GM21390 (cell line): ENCODE results near the gene ADARB2.
"Not testable (repeated sequence)": the region's sequence is repeated elsewhere in the genome, so short reads cannot be mapped to it uniquely, and the experiment has no call there.

ENCODE experiments used
- ATAC-seq: cut with Tn5 transposase; IDR thresholded peaks from one replicate; pipeline ENCODE4 v1.9.1; 2021; ENCODE audit not compliant: unreplicated experiment

Gene ADARB2

DNA sequence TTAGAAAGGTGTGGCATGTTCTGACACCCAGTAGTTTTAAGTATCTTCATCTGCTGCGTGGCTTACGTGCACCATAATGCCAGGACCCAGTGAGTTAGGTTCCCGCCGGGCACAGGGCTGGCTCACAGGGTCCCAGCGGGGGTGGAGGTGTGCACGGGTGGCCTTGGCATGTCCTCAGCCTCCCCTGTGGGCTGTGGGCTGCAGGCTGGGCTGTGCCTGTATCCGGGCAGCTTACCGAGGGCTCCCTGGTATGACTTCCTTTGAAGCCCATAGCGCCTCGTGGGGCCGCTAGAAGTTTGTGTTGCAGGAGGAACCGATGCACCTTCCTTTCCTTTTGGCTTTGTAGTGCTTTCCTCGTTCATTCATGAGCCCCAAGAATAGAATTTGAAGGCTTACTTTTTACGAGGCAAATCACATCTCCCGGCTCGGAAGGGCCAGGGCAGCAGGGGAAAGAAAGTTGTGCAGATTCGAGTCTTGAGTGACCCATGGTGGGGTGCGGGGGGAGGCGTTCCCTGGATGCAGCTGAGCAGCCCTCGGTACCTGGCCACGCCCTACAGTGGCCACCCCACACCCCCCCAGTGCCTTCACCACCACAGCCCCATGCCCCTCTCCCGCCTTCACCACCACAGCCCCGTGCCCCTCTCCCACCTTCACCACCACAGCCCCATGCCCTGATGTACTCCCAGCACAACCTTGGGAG, 568.0 kb downstream of the ADARB2 start:
- no peak for ATAC-seq

DNA sequence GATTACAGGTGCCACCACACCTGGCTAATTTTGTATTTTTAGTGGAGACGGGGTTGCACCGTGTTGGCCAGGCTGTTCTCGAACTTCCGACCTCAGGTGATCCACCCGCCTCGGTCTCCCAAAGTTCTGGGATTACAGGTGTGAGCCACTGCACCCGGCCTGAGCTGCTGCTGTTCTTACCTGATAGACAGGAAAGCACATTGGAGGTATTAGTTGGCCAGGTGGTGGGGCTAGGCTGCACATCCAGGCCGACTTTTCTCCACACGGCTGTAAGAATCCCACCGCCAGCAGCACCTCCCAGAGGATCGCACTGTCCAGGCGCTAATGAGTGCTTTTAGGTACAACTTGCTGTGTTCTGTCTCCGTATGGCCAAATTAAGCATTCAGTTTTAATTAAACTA, 568.6 kb downstream of the ADARB2 start:
- ATAC-seq = no peak

DNA sequence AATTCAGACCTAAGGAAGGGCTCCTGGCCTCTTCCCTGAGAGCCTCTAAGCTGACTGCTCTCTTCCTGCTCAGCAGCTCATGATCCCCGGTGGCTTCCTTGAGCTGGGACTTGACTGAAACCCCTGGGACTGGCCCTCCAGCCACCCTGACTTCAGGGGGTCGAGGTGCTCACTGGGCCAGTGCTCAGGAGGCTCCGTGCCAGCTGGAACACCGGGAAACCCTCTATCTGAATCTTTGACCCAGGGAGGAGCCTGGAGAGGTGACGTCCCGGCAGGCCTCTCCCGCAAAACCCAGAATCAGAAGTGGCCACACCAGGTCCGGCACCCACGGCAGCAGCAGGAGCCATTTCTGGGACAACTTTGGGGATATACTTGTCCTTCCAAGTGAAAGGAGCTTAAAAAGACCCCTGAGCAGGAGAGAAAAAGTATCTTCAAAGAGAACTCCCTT, 570.5 kb downstream of the ADARB2 start:
- no peak for ATAC-seq

DNA sequence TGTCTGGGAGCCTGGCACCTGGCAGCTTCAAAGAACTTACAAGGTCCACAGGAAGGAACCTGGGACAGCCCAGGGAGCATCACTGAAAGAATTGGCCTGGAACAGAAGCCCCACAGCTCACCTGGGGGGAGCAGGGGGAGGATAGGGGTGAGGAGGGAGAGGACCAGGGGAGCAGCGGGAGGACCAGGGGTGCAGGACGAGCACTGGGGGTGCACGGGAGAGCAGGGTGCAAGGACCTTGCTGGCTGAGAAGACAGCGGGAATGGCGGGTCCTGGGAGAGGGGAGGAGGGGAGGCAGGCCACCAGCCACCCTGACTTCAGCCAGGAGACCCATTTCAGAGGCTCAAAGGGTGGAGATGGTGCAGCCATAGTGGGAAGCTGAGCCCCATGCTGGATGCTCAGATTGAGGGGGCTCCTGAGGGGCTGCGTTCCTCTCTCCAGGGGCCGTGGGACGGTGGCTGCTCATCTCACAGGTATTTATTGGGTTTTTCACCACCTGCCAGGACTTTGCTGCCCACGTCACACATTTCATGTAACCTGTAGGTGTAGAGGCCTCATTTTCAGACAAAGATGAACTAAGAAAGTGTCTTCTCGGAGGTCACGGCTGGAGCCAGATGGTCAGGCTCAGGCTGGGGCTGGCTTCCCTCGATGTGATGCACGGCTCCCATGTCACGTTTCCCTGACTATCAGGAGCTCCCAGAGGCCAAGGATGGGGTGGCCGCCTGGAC, 571.1 kb downstream of the ADARB2 start:
- ATAC-seq = no peak

DNA sequence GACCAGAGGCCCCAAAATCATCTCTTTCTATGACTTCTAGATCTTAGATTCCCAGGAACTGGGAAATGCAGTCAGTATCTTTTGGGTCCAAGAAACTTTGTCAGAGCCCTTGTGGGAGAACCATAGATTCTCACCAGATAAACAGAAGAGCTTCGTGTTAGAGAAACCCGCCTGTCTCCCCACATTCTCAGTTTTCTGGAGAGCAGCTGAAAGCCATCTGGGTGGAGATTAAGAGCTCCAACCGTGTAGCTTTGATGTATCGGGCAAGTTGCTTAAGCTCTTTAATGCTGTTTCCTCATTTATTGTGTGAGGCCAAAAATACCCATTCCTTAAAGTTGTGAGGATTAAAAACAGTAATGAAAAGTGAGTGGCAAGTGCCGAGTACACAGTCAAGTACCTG, 573.5 kb downstream of the ADARB2 start:
- ATAC-seq = no peak

DNA sequence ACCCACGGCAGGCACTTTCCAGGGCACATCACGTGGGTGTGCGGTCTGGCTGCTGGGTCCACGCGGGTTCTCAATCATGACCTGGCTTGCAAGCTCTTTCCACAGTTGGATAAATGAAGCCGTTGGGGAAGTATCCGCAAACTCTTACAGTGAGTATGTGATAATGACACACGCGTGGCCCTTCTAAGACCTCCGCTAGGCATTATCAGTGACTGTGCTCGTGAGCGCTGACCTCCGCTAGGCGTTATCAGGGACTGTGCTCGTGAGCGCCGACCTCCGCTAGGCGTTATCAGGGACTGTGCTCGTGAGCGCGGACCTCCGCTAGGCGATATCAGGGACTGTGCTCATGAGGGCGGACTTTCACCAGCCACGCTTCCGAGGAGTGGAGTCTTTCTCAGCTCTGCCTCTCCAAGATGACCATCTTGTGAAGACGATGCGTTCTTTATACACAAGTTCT, 574.1 kb downstream of the ADARB2 start:
- ATAC-seq = no peak

DNA sequence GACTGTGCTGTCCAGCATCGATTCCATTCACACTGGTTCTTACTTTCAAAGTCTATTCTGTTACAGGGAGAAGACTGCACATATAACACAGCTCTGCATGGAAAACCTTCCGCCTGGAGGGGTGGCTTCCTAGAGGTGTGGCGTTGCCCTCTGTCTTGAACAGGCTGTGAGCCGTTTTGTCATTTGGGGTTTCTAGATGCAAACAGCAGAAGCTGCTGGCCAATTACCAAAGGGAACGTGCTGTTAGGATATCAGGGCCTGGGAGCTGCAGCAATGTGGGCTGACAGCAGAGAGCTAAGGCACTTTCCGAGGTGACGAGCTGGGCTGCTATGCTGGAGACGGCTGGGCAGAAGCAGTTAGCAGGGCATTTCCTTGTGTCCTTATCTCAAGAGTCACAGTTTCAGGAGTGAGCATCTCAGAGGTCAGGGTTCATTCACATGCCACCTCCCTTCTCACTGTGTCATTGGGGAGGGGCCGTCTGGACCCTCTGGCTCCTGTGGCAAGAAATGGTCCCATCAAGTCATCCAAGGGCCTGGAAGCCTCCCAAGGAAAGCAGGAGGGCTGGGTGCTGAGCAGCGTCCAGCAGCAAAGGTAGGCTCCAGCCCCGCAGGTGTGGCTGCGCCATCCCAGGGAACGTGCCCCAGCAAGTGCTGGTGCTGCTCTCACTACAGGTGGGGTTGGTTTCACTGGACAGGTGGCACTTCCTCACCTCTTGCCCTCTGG, 574.7 kb downstream of the ADARB2 start:
- no peak for ATAC-seq

DNA sequence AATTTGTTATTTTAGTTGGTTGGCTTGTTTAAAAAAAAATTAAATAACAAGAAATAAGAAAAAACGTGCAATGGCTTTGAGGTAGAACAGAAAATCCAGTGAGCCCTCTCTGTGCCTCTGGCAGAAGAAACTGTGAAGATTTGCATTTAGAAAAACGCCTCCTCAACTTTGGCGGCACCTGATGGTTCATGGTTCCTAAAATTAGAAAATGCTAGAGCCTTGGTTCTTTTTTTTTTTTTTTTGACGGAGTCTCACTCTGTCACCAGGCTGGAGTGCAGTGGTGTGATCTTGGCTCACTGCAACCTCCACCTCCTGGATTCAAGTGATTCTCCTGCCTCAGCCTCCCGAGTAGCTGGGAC, 576.0 kb downstream of the ADARB2 start:
- not testable (repeated sequence) for ATAC-seq

DNA sequence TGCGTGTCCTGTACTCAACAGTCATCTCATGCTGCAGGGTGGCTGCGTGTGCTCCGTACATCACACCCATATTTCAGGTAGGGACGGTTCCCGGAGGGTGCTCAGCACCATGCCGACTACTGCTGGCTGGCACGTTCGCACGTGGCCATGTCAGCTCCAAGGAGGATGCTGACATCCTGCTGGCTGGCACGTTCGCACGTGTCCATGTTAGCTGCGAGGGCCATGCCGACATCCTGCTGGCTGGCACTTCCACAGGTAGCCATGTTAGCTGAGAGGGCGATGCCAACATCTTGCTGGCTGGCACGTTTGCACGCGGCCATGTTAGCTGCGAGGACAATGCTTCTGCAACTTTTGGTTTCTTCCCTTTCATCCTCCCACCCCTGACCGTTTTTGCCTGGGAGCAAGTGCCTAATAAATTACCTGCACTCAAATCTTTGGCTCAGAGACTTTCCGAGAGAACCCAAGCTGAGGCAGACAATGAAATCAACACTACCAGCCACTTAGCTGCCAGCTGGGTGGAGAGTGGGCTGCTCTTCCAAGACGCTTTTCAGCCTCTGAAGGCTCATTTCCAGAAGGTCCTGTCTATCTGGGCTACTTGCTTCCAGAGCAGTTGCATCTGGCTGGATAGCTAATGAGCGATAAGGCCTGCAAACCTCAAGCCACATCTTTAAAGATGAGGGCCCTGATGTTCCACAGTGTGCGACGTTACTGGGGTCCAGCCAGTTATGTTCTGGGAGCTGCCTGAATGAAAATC, 576.6 kb downstream of the ADARB2 start:
- no peak for ATAC-seq

DNA sequence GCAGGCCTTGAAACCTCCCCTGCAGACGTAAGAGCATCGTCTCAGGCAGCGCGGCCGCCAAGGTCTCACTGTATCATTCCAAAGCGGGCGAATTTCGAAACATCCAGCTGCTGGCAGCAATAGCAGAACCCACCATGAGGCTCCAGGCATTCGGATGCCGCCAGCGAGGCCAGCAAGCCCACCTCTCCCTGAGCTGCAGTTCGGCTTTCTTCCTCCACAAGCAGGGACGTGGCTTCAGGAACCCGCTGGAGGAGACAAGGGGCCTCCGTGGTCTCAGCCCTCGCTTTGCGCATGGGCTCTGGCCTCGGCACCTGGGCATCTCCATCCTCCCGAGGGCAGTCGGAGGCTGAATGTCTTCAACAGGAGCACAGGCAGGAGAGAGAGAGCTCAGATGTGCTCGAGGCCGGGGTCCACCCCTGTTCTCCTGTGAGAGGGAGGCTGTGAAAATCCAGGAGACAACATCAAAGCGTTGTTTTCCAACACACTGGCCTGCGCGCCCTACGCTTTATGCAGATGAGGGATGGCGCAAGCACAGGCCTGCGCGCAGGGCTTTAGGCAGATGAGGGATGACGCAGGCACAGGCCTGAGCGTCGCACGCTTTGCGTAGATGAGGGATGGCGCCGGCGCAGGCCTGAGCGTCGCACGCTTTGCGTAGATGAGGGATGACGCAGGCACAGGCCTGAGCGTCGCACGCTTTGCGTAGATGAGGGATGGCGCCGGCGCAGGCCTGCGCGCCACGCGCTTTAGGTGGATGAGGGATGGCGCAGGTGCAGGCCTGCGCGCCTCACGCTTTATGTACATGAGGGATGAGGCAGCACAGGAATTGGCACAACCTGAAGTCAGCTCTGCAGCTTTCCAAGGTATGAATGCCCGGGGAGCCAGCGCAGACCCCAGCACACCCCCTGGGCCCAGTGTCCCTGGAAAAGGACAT, 577.9 kb downstream of the ADARB2 start:
- no peak for ATAC-seq

DNA sequence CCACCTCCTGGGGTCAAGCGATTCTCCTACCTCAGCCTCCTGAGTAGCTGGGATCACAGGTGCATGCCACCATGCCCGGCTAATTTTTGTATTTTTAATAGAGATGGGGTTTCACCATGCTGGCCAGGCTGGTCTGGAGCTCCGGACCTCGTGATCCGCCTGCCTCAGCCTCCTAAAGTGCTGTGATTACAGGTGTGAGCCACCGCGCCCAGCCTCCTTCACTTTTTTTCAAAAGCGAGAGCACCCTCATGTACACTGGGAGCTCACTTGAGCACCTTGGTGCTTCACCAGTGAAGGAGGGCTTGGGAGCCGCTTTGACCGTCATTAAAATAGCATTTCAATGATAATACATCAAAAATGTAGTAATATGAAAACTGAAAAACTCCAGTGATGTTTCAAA, 578.8 kb downstream of the ADARB2 start:
- not testable (repeated sequence) for ATAC-seq

DNA sequence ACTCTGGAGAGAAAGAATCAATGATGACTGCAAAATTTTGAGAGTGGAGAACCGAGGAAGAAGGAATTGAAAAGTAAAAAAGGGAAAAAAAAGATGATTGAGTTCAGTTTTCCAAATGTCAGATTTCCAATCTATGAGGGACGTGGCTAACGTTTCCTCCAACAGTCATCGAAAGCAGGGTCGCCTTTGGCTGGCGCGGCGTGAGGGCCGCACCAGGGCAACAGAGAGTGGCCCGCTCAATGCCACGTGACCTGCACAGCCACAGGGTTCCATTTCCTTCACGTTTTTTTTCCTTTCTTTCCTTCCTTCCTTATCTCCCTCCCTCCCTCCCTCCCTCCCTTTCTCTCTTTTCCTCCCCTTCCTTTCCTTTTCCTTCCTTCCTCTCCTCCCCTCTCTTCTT, 579.3 kb downstream of the ADARB2 start:
- ATAC-seq = no peak

DNA sequence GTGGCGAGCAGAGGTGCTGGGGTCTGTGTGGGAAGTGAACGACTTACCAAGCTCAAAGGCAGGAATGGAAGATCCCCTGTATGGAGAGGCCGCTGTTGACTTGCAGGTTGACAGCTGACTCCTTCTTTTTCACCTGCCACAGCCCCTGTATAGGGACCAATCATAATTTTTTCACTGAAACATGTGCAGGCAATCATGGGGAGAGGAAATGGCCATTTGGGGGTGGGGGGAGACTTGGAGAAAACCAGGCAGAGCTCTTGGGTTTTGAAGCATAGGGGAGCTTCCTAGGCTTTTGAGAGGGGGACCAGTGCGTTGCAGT, 579.8 kb downstream of the ADARB2 start:
- no peak for ATAC-seq

DNA sequence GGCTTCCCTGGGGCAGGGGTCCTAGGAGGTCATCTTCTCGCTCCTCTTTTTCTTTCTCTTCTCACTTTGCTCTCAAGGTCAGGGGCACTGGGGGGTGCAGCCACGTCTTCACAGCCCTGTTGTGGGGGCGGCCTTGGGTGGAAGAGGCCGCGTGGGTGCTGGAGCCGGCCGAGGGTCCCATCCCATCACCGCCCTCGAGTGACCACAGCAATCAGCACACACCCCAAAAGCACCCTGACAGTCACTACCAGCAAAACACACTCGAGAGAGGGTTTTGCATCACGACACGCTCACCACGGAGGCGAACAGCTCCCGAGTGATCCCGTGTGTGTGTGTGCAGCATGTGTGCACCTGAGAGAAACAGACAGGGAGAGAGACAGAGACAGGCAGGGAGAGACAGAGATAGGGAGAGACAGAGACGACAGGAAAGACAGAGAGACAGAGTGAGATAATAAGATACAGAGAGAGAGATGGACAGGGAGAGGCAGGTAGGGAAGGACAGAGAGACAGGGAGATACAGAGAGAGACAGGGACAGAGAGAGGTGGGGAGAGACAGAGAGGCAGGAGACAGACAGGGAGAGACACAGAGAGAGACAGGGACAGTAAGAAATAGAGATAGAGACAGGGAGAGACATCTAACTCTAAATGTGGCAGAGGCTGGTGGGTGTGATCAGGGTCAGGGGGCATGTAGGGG, 580.3 kb downstream of the ADARB2 start:
- ATAC-seq = no peak

DNA sequence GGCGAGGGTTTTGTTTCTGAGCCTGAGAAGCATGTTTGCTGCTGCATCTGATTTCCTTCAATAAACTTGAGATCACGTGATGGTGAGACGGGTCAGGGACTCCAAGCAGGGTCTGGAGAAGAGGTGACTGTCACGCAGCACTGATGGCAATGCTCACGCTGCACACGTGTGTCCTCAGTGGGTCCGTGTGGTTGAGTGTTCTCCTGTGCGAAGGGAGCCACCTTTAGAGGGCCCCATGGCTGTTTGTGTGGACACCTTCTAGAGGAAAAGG, 580.8 kb downstream of the ADARB2 start:
- ATAC-seq = no peak

DNA sequence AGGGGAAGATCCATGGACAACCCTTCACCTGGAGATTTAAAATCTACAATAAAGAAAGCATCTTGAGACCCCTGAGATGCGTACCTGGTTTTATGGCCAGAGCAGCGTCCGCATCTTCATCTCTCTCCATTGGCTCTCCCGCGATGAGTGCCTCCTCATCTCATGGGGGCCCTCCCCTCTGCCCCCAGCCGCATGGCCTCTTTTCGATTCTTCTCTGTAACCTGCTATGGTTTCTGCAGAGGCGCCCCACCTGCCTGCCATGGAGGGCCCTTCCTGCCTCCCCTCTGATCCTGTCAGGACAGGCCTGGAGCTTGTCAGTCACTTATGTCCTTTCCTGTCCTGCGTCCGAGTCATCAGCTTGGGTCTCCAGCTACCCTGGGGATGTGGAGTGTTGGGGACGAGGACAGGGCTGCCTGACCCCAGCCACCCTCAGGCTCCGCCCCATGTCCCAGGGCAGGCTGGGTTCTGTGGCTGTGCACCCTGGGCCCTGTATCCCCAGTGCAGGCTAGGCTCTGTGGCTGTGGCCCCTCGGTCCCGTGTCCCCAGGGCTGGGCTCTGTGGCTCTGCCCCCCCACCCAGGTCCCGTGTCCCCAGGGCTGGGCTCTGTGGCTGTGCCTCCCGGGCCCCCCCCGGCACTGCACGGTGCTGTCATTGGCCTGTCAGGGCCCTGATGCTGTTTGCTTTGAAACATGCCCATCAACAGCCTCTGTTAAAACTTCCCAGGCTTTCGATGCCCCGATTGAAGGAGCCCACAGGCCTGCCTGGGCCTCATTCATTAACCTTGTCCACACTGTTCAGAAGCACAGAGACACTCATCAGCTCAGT, 581.3 kb downstream of the ADARB2 start:
- no peak for ATAC-seq

DNA sequence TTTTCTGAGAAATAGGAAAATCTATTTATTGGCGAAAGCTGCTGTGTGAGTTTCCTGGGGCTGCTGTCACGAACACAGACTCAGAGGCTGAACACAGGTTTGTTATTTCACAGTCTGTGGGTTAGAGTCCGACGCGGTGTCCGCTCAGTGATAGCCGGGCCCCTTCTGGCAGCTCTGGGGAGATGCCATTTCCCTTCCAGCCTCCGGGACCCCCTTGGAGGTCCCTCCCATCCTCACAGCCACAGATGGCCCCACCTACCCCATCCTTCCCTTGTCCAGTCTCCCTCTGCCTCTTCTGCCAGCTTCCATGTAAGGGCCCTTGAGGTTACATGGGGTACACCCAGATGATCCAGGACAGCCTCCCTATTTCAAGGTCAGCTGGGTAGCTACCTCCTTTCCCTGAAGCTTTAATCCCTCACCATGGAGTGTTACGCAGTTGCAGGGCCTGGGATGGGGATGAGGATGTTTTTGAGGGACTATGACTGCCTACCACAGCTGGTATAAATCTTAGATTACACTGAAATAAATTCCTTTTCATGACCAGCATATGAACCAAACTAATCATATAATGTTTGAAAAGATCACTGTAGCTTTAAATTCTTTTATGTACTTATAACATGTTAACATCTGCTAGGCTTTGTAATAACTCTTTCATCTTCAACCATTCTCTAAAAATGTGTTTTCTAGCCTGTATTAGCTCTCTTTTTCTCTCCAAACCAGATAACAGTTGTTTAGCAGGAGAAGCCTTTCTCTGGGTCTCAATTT, 582.6 kb downstream of the ADARB2 start:
- ATAC-seq = no peak

DNA sequence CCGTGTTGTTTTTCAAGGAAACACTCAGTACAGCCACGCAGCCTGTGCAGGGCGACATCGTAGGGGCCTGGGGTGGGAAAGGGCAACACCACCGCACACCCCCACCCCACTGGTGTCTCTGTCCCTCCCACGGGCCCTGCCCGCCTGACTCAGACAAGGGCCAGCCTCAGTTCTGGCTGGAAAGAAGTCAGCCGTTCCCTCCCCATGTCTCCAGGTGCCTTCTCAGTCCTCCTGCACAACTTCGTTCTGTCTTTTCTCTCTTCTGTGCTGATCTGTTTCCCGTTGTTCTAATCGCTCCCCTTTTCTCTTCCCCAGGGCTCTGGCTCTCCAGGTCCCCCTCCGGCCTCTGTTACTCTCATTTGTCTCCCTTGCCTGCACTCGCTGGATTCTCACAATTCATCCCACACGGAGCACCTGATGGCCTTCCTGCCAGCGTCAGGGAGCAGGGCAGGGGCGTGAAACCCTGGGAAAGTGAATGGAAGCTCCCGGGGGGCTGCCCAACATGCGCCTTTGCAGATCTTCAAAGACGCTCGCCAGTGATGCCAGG, 583.4 kb downstream of the ADARB2 start:
- no peak for ATAC-seq
